Spinal cord (tissue), 10 donors: ENCODE data around the gene CLIC5. TPM values are rescaled to one million over a fixed set of nuclear protein-coding genes. Genes with fewer than 3 reads are reported as not detected.

Source experiments
- DNase-seq, 6 donors: peaks; one replicate each; pipeline versions ENCODE4 v3.0.0 to v3.0.0-alpha.2; 2013 to 2015; ENCODE audit warnings: low spot score in 6 of 6, low read depth in 4 of 6
- H3K27ac ChIP-seq: one replicate; pipeline ENCODE4 v1.5.1; 2013; ENCODE audit warnings: low read depth, low read length, control low read depth
- H3K27me3 ChIP-seq: one replicate; pipeline ENCODE4 v1.6.1; 2013; ENCODE audit warnings: low read length; ENCODE audit not compliant: control insufficient read depth, insufficient read depth
- H3K36me3 ChIP-seq: one replicate; pipeline ENCODE4 v1.6.1; 2013; ENCODE audit warnings: low read length; ENCODE audit not compliant: control insufficient read depth, insufficient read depth
- H3K4me1 ChIP-seq: one replicate; pipeline ENCODE4 v1.6.1; 2013; ENCODE audit warnings: low read length; ENCODE audit not compliant: control insufficient read depth, insufficient read depth
- H3K4me3 ChIP-seq: one replicate; pipeline ENCODE4 v1.5.1; 2013; ENCODE audit warnings: low read depth, low read length, control low read depth
- H3K9me3 ChIP-seq: one replicate; pipeline ENCODE4 v1.6.1; 2013; ENCODE audit warnings: low read length; ENCODE audit not compliant: control insufficient read depth, insufficient read depth
- WGBS: methylation state at CpG from one replicate; pipeline ENCODE4 v1.1.5; 2013; ENCODE audit warnings: missing lambda C conversion rate; ENCODE audit not compliant: insufficient coverage; 5-methylcytosine and 5-hydroxymethylcytosine counted together
- polyA plus RNA-seq, 2 donors: library from polyadenylated mRNA; unstranded; fragments of 120-200 nt; gene quantifications; one replicate each; pipeline ENCODE4 v1.2.1, GENCODE V29; 2013; ENCODE audit not compliant: insufficient read length in 2 of 2
- total RNA-seq, 2 donors: library from RNA; depleted of rRNA in 1 of 2; stranded (reverse); fragments of 120-200 nt in 1 of 2; fragments of >200 nt in 1 of 2; gene quantifications; one replicate each; pipeline versions ENCODE4 v1.2.3 to v1.2.4, GENCODE V29; 2013 to 2014
- donor health status: healthy.

The CLIC5 gene
- total and polyA plus RNA-seq, 4 donors, result 2.7 to 10.1 (median 5.8) TPM

DNA sequence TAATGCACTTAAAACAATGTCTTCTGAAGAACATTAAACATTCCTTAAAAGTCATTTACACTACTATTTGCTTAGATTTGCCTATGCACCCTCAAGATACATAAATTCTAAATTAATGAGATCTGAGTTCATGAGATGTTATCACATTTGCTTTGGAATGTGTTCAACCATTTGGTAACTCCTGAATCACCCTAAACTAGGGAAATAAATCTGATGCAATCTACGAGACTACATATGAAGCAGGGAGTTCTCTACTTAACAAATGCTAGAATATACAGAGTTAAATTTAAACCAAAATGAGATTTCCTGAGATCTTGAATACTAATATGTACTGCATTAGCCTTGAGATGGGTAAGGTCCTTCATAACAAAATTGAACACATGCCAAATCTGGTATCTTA lies 170.1 kb downstream of the CLIC5 start:
- WGBS, result no CpG with 5 or more reads among the region's 1 CpG
- H3K4me1 ChIP-seq, result no peaks in the 10 kb centered on the region

GRCh38 chr6:45844986-45845385 lies 170.7 kb downstream of the CLIC5 start:
- H3K4me1 ChIP-seq, result no peaks in the 10 kb centered on the region
- WGBS, result 100% methylated on average over 3 of the region's 8 CpGs
- DNase-seq, result no peak
- no peaks in the 10 kb centered on the region for H3K27me3 ChIP-seq
- no peak overlapping the region for H3K4me3 ChIP-seq
- H3K27ac ChIP-seq, result no peak overlapping the region
- H3K9me3 ChIP-seq, result no peaks in the 10 kb centered on the region
- H3K36me3 ChIP-seq, result no peaks in the 10 kb centered on the region

More for the DNA sequence above, 170.1 kb downstream of the CLIC5 start:
- Histone ChIP-seq H3K9me3 (no peaks in the 10 kb centered on the region), H3K27ac (no peak overlapping the region), H3K36me3 (no peaks in the 10 kb centered on the region), H3K27me3 (no peaks in the 10 kb centered on the region), H3K4me3 (no peak overlapping the region)
- DNase-seq, result no peak

DNA sequence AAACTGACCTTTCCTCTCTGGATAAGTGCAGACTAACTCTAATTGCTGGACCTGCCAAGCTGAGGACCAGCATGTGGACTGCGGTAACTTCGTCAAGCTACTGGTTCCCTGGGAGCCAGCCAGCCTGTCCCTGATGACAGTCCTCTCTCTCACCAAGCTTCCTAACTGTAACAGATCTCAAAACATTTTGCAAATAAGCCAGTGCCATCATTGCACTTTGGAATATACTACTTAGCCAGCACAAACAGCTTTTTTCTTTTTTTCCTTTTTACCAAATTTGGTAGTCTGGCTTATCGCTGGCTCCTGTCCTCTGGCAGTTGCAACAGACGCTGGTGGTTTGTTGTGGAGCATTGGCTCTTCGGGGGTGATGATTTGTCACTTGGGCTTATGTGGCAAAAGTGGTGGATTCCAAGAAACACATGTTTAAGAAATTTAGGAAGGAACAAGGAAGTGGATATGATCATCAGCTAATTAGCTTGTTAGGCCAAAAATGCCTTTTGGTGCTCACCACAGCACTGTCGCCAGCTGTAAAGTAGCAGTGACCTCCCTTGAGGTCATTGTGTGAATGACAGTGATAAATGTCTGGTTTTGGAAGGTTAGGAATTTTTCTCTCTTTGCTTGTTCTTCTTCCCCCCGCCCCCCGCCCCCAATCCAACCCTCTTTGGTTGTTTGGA lies 171.7 kb downstream of the CLIC5 start:
- DNase-seq, result no peak
- Histone ChIP-seq H3K4me3 (no peak overlapping the region), H3K9me3 (no peaks in the 10 kb centered on the region), H3K27ac (no peak overlapping the region), H3K4me1 (no peaks in the 10 kb centered on the region), H3K36me3 (no peaks in the 10 kb centered on the region), H3K27me3 (no peaks in the 10 kb centered on the region)
- 76% methylated on average over 6 of the region's 8 CpGs for WGBS

DNA sequence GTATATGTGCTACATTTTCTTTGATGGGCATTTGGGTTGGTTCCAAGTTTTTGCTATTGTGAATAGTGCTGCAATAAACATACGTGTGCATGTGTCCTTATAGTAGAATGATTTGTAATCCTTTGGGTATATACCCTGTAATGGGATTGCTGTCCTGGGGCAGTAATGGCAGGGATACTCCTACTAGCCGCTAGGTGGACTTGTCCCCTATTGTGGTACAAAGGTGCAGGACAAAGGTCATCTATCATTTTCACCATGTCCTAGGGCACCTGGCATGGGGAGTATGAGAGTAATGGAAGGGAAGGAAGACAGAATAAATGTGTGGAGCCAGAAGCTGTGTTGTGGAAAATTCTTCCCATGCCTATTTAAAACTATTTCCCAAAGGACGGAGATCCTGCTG lies 174.6 kb downstream of the CLIC5 start:
- no peak overlapping the region for H3K27ac ChIP-seq
- WGBS, result 100% methylated on average over 1 of the region's 3 CpGs
- H3K9me3 ChIP-seq, result no peaks in the 10 kb centered on the region
- H3K4me1 ChIP-seq, result no peaks in the 10 kb centered on the region
- H3K36me3 ChIP-seq, result no peaks in the 10 kb centered on the region
- no peak overlapping the region for H3K4me3 ChIP-seq
- no peak for DNase-seq
- H3K27me3 ChIP-seq, result no peaks in the 10 kb centered on the region

GRCh38 chr6:45838996-45839395 lies 176.7 kb downstream of the CLIC5 start:
- Histone ChIP-seq H3K36me3 (no peaks in the 10 kb centered on the region), H3K9me3 (no peaks in the 10 kb centered on the region), H3K27ac (no peak overlapping the region), H3K4me3 (no peak overlapping the region), H3K4me1 (no peaks in the 10 kb centered on the region), H3K27me3 (no peaks in the 10 kb centered on the region)
- DNase-seq, result no peak
- WGBS, result no CpG with 5 or more reads among the region's 2 CpGs

DNA sequence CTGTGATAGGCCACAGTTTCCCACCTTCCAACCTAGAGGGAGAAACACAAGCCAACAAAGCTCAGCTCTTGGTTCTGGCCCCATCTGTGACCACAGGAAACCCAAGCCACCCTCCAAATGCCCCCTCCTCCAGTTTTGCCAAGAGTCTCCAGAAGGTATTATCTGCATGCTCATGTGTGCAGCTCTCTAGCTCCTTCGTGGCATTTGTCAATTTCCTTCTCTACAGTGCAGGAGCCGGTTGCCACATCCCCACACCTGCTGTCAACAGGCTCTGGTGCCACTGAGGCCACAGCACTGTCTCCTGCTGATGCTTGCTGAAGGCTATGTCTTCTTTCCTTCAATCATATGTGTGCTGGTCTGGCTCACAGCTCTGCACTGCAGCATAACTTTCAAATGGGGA lies 177.2 kb downstream of the CLIC5 start:
- no peaks in the 10 kb centered on the region for H3K36me3 ChIP-seq
- no peak for DNase-seq
- WGBS, result 82% methylated on average over 2 of the region's 2 CpGs
- no peak overlapping the region for H3K4me3 ChIP-seq
- no peaks in the 10 kb centered on the region for H3K9me3 ChIP-seq
- no peaks in the 10 kb centered on the region for H3K27me3 ChIP-seq
- H3K4me1 ChIP-seq, result no peaks in the 10 kb centered on the region
- H3K27ac ChIP-seq, result no peak overlapping the region

GRCh38 chr6:45837541-45838200 lies 178.0 kb downstream of the CLIC5 start:
- WGBS, result 100% methylated on average over 1 of the region's 5 CpGs
- DNase-seq, result no peak
- no peaks in the 10 kb centered on the region for H3K9me3 ChIP-seq
- H3K27ac ChIP-seq, result no peak overlapping the region
- H3K36me3 ChIP-seq, result no peaks in the 10 kb centered on the region
- no peak overlapping the region for H3K4me3 ChIP-seq
- H3K4me1 ChIP-seq, result no peaks in the 10 kb centered on the region
- H3K27me3 ChIP-seq, result no peaks in the 10 kb centered on the region

- 93% methylated on average over 5 of the region's 5 CpGs for WGBS
- no peak overlapping the region for H3K4me3 ChIP-seq
- H3K27me3 ChIP-seq, result no peaks in the 10 kb centered on the region
- no peak for DNase-seq
- no peaks in the 10 kb centered on the region for H3K36me3 ChIP-seq
- H3K4me1 ChIP-seq, result no peaks in the 10 kb centered on the region
- no peak overlapping the region for H3K27ac ChIP-seq
- no peaks in the 10 kb centered on the region for H3K9me3 ChIP-seq
These were observed 178.7 kb downstream of the CLIC5 start for GRCh38 chr6:45836984-45837383.

DNA sequence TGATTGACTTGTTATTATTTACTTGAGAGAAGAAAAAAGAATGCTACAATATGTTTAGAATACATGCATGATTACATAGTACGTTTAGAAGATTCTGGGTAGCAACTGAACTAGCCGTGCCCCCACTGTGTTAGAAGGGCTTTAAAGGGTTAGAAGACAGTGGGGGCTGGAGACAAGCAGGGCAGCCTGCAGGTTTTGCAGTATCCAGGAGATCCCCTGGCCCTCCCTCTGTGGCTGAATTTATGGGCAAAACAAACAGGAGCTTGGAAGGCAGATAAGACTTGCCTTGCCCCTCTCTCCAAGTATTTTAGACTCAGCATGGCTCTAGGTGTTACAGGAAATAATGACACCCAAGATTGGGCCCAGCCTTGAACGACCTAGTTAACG lies 179.2 kb downstream of the CLIC5 start:
- H3K4me1 ChIP-seq, result no peaks in the 10 kb centered on the region
- H3K27me3 ChIP-seq, result no peaks in the 10 kb centered on the region
- no peak overlapping the region for H3K27ac ChIP-seq
- no peak for DNase-seq
- H3K9me3 ChIP-seq, result no peaks in the 10 kb centered on the region
- H3K36me3 ChIP-seq, result no peaks in the 10 kb centered on the region
- 80% methylated on average over 1 of the region's 4 CpGs for WGBS
- H3K4me3 ChIP-seq, result no peak overlapping the region
